Nephron progenitor cell (in vitro differentiated cells): ENCODE data around the gene EPOP.
"Not testable (repeated sequence)": the region's sequence is repeated elsewhere in the genome, so short reads cannot be mapped to it uniquely, and the experiment has no call there.

Source experiments
- DNase-seq: peaks from one replicate; pipeline ENCODE4 v3.0.0; 2021
- H3K27ac Mint-ChIP-seq: 2 replicates; pipeline ENCODE4 v1.8.0; 2021; ENCODE audit warnings: mild to moderate bottlenecking, moderate library complexity, mixed read lengths
- H3K27me3 Mint-ChIP-seq: 2 replicates; pipeline ENCODE4 v1.8.0; 2021; ENCODE audit warnings: mild to moderate bottlenecking, low read depth, mixed read lengths; ENCODE audit not compliant: poor library complexity
- H3K36me3 Mint-ChIP-seq: 2 replicates; pipeline ENCODE4 v1.8.0; 2021; ENCODE audit warnings: low read depth, mixed read lengths
- H3K4me1 Mint-ChIP-seq: 2 replicates; pipeline ENCODE4 v1.8.0; 2021; ENCODE audit warnings: mixed read lengths
- H3K4me3 Mint-ChIP-seq: 2 replicates; pipeline ENCODE4 v1.8.0; 2021; ENCODE audit warnings: mild to moderate bottlenecking, moderate library complexity, mixed read lengths
- H3K9me3 Mint-ChIP-seq: 2 replicates; pipeline ENCODE4 v1.8.0; 2021; ENCODE audit warnings: mild to moderate bottlenecking, moderate library complexity, mixed read lengths
- TF ChIP-seq, protein P1 (sequence below): fragments of 200-600 bp; sonication (generic); IDR thresholded peaks from 2 replicates; pipeline ENCODE4 v1.5.0; 2021; ENCODE audit warnings: antibody characterized with exemption

EPOP gene

DNA sequence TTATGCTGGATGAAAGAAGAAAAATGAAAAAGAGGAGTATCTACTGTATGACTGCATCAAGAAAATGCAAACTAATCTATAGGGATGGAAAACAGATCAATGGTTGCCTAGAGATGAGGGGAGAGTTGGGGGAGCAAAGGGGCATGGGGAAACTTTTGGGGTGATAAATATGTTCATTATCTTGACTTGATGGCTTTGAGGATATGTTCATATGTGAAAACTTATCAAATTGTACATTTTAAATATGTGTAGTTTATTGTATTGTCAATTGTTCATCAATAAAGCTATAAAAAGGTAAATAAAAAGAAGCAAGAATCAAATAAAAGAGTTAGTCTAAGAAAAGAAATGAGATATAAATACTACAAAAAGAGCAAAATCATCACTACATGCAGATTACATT is 49.3 kb downstream of the EPOP start:
- no peaks in the 10 kb centered on the region for H3K36me3 Mint-ChIP-seq
- DNase-seq: no peak
- TF ChIP-seq, protein P1, sequence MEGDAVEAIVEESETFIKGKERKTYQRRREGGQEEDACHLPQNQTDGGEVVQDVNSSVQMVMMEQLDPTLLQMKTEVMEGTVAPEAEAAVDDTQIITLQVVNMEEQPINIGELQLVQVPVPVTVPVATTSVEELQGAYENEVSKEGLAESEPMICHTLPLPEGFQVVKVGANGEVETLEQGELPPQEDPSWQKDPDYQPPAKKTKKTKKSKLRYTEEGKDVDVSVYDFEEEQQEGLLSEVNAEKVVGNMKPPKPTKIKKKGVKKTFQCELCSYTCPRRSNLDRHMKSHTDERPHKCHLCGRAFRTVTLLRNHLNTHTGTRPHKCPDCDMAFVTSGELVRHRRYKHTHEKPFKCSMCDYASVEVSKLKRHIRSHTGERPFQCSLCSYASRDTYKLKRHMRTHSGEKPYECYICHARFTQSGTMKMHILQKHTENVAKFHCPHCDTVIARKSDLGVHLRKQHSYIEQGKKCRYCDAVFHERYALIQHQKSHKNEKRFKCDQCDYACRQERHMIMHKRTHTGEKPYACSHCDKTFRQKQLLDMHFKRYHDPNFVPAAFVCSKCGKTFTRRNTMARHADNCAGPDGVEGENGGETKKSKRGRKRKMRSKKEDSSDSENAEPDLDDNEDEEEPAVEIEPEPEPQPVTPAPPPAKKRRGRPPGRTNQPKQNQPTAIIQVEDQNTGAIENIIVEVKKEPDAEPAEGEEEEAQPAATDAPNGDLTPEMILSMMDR: no peak
- peaks cover 20% of the 10 kb centered on the region for H3K9me3 Mint-ChIP-seq
- peaks cover 21% of the 10 kb centered on the region for H3K27me3 Mint-ChIP-seq
- H3K4me1 Mint-ChIP-seq: peaks cover 19% of the 10 kb centered on the region
- no peak overlapping the region for H3K4me3 Mint-ChIP-seq
- H3K27ac Mint-ChIP-seq: no peak overlapping the region

DNA sequence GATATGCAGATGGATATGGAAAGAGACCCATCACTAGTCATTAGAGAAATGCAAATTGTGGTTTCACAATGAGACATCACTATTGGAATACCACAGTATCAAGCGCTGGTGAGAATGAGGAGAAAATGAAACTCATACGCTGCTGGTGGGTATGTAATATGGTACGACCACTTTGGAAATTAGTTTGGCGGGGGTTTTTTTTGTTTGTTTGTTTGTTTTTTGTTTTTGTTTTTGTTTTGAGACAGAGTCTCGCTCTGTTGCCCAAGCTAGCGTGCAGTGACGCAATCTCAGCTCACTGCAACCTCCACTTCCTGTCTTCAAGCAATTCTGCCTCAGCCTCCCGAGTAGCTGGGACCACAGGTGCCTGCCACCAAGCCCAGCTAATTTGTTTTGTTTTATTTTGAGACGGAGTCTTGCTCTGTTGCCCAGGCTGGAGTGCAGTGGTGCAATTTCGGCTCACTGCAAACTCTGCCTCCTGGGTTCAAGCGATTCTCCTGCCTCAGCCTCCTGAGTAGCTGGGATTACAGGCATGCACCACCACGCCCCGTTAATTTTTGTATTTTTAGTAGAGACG is 49.9 kb downstream of the EPOP start:
- Mint-ChIP-seq H3K27me3 (peaks cover 21% of the 10 kb centered on the region), H3K9me3 (peaks cover 17% of the 10 kb centered on the region), H3K4me1 (peaks cover 19% of the 10 kb centered on the region)
- not testable (repeated sequence) for H3K4me3 Mint-ChIP-seq, H3K27ac Mint-ChIP-seq, DNase-seq, H3K36me3 Mint-ChIP-seq
